GM19324 (cell line): ENCODE measurements around the gene BCL10.

Source experiments
- ATAC-seq: cut with Tn5 transposase; IDR thresholded peaks from one replicate; pipeline ENCODE4 v1.9.1; 2021; ENCODE audit warnings: mild to moderate bottlenecking, moderate library complexity; ENCODE audit not compliant: unreplicated experiment, low FRiP score

BCL10 gene

GRCh38 chr1:85224734-85225623 lies 51.5 kb downstream of the BCL10 start:
- ATAC-seq, result no peak

DNA sequence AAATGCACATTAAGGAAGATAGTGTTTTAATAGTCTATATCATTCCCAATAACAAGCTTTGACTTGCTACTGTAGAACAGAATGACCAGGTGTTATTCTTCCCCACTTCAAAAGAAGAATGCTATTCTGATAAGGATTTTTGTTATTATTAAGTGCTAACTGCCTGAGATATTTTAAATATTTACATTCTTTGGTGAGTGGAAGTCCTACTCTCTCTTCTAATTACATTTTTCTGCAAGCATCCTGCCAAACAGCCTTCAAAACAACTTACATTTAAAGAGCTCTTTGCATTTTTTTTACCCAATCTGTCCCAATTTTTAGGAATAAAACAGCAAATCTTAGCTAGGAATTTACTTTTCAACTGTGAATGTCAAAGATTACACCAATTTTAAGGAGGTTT lies 52.1 kb downstream of the BCL10 start:
- no peak for ATAC-seq

GRCh38 chr1:85223334-85223733 lies 53.1 kb downstream of the BCL10 start:
- no peak for ATAC-seq

GRCh38 chr1:85220756-85221201 lies 55.7 kb downstream of the BCL10 start:
- no peak for ATAC-seq

- ATAC-seq, result no peak
Observed at GRCh38 chr1:85219853-85220610, 56.4 kb downstream of the BCL10 start.

DNA sequence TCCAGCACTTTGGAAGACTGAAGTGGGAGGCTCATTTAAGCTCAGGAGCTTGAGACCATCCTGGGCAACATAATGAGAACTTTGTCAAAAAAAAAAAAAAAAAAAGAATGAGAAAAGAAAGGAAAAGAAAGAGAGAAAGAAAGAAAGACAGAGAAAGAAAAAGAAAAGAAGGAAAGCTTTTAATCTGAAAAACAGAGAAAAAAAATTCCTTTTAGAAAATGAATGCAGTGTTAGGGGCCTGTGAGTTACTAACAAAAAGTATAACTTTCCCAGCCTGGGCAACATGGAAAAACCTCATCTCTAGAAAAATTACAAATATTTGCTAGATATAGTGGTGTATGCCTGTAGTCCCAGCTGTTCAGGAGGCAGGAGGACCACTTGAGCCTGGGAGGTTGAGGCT lies 59.7 kb downstream of the BCL10 start:
- ATAC-seq, result no peak
